CD4-positive, alpha-beta T cell (primary cell): Measurements from ENCODE around the gene RSBN1. TPM values are rescaled to one million over a fixed set of nuclear protein-coding genes. Genes with fewer than 3 reads are reported as not detected.
A peak's percentile ranks its signal among the peaks of the same experiment; 100 is the strongest.

ENCODE experiments used
- ATAC-seq: fragments of 200-7000 bp; cut with Tn5 transposase; one replicate; pipeline ENCODE4 v1.10.0; 2022; ENCODE audit warnings: mild to moderate bottlenecking; ENCODE audit not compliant: poor library complexity
- CTCF ChIA-PET: fragments of 350-600 bp; sonication (Branson Sonifier 250); formaldehyde crosslinking; loops from one replicate; lab custom pipeline; 2021; ENCODE audit warnings: antibody characterized with exemption, inconsistent platforms; lab: Charles Lee
- POLR2A ChIA-PET: fragments of 350-600 bp; sonication (Branson Sonifier 250); formaldehyde crosslinking; loops from one replicate; lab custom pipeline; 2021; ENCODE audit warnings: antibody characterized with exemption, inconsistent platforms; lab: Charles Lee
- DNase-seq, 14 experiments: peaks; one replicate each; pipeline ENCODE4 v3.0.0-alpha.2; 2013 to 2020; ENCODE audit warnings: mixed read lengths in 2 of 14
- H3K27ac ChIP-seq, 2 donors: one replicate each; pipeline versions ENCODE4 v1.5.1 to v1.7.0; 2013; ENCODE audit warnings: low read length in 2 of 2, low read depth in 1 of 2, mild to moderate bottlenecking in 1 of 2
- H3K27me3 ChIP-seq, 2 experiments: 1 replicate in 1 of 2; 2 replicates in 1 of 2; pipeline versions ENCODE4 v1.6.1 to v1.7.0; 2013; ENCODE audit warnings: low read length in 2 of 2, control low read depth in 1 of 2, mild to moderate bottlenecking in 1 of 2, moderate library complexity in 1 of 2; ENCODE audit not compliant: insufficient read depth in 2 of 2, control insufficient read depth in 1 of 2
- H3K36me3 ChIP-seq: one replicate; pipeline ENCODE4 v1.6.1; 2013; ENCODE audit warnings: low read length, control low read depth; ENCODE audit not compliant: insufficient read depth
- H3K4me1 ChIP-seq: one replicate; pipeline ENCODE4 v1.6.1; 2013; ENCODE audit warnings: low read length, control low read depth; ENCODE audit not compliant: insufficient read depth
- H3K4me3 ChIP-seq: one replicate; pipeline ENCODE4 v1.5.1; 2013; ENCODE audit warnings: mild to moderate bottlenecking, low read length, moderate library complexity
- H3K9me3 ChIP-seq, 2 experiments: 1 replicate in 1 of 2; 2 replicates in 1 of 2; pipeline versions ENCODE4 v1.6.1 to v1.7.0; 2013; ENCODE audit warnings: low read length in 2 of 2, mild to moderate bottlenecking in 2 of 2, control low read depth in 1 of 2, moderate library complexity in 1 of 2; ENCODE audit not compliant: control insufficient read depth in 1 of 2, insufficient read depth in 1 of 2
- H3K27ac Mint-ChIP-seq: one replicate; pipeline ENCODE4 v1.8.0; 2020; ENCODE audit warnings: mixed read lengths
- H3K27me3 Mint-ChIP-seq: one replicate; pipeline ENCODE4 v1.8.0; 2021; ENCODE audit warnings: mixed read lengths
- H3K36me3 Mint-ChIP-seq: one replicate; pipeline ENCODE4 v1.8.0; 2021; ENCODE audit warnings: low read depth, mixed read lengths
- H3K4me1 Mint-ChIP-seq: one replicate; pipeline ENCODE4 v1.8.0; 2021; ENCODE audit warnings: low read depth, mixed read lengths
- H3K4me3 Mint-ChIP-seq: one replicate; pipeline ENCODE4 v1.8.0; 2020; ENCODE audit warnings: mild to moderate bottlenecking, mixed read lengths
- H3K9me3 Mint-ChIP-seq: one replicate; pipeline ENCODE4 v1.8.0; 2020; ENCODE audit warnings: mixed read lengths
- intact Hi-C, 2 experiments: fragments of 100-400 bp; cut with DNase I in 1 of 2; cut with micrococcal nuclease in 1 of 2; formaldehyde crosslinking; loops; one replicate each; pipeline versions ENCODE4 v1.15.1 to v1.9.0; 2023 to 2025; cut with DNase I, micrococcal nuclease
- total RNA-seq, 174 experiments: library from RNA in 2 of 174; stranded (reverse) in 2 of 174; gene quantifications; one replicate each; pipeline ENCODE4 v1.2.3 and lab custom pipeline; 2021 to 2026
- TF ChIP-seq, protein P1 (sequence below): fragments of 200-600 bp; IDR thresholded peaks from one replicate; pipeline ENCODE4 v1.8.0; 2022; ENCODE audit warnings: antibody characterized with exemption, mild to moderate bottlenecking

The RSBN1 gene
- total RNA-seq, 2 experiments from 2014 or later: 44.2 to 44.6 TPM

DNA sequence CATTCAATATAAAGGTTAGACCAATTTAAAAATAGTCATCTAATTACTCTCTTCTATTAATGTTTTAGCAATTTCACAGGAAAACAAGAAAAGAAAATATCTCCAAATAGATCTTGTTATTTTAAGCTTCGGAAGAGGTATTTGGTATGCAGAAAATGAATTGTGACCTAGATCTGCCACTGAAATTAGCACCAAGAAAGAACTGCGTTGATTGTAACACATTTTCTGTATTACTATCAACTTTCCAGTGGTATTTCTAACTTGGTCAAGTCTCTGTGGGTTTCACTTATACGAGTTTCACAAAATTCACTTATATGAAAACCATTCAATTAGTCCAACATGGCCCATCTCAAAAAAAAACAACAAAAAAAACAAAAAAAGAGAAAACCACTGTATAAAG, 11.8 kb downstream of the RSBN1 start:
- Mint-ChIP-seq H3K27ac (peak overlapping the region; percentile 28), H3K9me3 (no peaks in the 10 kb centered on the region), H3K4me1 (peaks cover 87% of the 10 kb centered on the region), H3K4me3 (no peak overlapping the region), H3K27me3 (no peaks in the 10 kb centered on the region), H3K36me3 (peaks cover 59% of the 10 kb centered on the region)
- H3K27ac ChIP-seq: no peak overlapping the region
- H3K4me3 ChIP-seq: no peak overlapping the region
- no peaks in the 10 kb centered on the region for H3K9me3 ChIP-seq
- TF ChIP-seq, protein P1, sequence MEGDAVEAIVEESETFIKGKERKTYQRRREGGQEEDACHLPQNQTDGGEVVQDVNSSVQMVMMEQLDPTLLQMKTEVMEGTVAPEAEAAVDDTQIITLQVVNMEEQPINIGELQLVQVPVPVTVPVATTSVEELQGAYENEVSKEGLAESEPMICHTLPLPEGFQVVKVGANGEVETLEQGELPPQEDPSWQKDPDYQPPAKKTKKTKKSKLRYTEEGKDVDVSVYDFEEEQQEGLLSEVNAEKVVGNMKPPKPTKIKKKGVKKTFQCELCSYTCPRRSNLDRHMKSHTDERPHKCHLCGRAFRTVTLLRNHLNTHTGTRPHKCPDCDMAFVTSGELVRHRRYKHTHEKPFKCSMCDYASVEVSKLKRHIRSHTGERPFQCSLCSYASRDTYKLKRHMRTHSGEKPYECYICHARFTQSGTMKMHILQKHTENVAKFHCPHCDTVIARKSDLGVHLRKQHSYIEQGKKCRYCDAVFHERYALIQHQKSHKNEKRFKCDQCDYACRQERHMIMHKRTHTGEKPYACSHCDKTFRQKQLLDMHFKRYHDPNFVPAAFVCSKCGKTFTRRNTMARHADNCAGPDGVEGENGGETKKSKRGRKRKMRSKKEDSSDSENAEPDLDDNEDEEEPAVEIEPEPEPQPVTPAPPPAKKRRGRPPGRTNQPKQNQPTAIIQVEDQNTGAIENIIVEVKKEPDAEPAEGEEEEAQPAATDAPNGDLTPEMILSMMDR: no peak
- peaks cover 21% of the 10 kb centered on the region for H3K36me3 ChIP-seq
- intact Hi-C loops: no loop called here
- peaks cover 19% of the 10 kb centered on the region for H3K4me1 ChIP-seq
- ChIA-PET CTCF (no interaction called here), POLR2A (interaction anchor here (0.9 to 1.4 kb wide), 2 partner anchors 11 to 17 kb away, joined by 3 to 7 read pairs; no protein-coding TSS in a partner anchor)
- no peak for DNase-seq
- no peaks in the 10 kb centered on the region for H3K27me3 ChIP-seq
- ATAC-seq: no peak

GRCh38 chr1:113797472-113797871, 14.8 kb downstream of the RSBN1 start:
- CTCF ChIA-PET: no interaction called here
- Mint-ChIP-seq H3K27me3 (no peaks in the 10 kb centered on the region), H3K36me3 (peaks cover 63% of the 10 kb centered on the region), H3K4me1 (peaks cover 86% of the 10 kb centered on the region), H3K4me3 (no peak overlapping the region), H3K27ac (no peak overlapping the region), H3K9me3 (no peaks in the 10 kb centered on the region)
- no peak for ATAC-seq
- no peaks in the 10 kb centered on the region for H3K27me3 ChIP-seq
- H3K36me3 ChIP-seq: peaks cover 28% of the 10 kb centered on the region
- H3K4me1 ChIP-seq: peaks cover 16% of the 10 kb centered on the region
- no peak overlapping the region for H3K4me3 ChIP-seq
- no peaks in the 10 kb centered on the region for H3K9me3 ChIP-seq
- DNase-seq: no peak
- intact Hi-C loops: no loop called here
- POLR2A ChIA-PET: interaction anchor here (2.4 kb wide), 1 partner anchor 15 kb away, joined by 6 read pairs; the partner anchor contains the start of gene RSBN1
- no peak overlapping the region for H3K27ac ChIP-seq
- TF ChIP-seq, protein P1: no peak

DNA sequence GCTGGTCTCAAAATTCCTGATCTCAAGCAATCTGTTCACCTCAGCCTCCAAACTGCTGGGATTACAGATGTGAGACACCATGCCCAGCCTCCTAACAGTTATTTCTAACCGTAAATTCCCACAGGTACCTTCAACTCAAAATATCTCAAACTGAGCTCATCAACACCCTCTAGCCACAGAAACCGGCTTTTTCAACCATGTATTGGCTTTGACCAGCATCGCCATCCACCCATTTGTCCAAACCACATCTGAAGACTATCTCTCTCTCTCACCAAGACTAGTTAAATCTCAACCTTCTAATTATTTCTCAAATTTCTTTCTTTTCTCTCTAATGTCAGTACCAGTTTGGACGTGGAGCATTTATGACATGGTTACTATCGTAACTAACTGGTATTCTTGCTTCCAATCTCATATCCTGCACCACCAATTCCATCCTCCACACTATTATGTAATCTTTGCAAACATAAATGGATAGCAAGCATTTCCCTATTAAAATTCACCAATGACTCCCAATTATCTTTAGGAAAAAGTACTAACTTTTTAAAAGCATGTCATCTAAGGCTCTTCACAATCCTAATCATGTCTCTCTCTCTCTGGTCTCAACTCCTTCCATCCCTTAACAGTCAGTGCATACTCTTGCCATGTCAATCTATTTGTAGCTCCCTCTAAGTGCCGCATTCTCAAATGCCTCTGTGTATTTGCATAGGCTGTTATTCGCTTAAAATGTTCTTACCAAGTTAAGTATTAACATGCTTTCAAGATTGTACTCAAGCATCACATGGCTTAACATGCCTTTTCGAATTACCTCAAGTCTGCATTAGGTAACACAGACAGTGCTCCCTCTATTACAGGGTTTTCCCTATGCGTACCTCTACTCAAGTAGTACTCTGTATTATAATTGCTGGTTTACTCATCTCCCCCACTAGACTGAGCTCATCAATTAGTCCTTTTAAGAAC, 18.1 kb downstream of the RSBN1 start:
- Histone ChIP-seq H3K27me3 (no peaks in the 10 kb centered on the region), H3K4me1 (peaks cover 19% of the 10 kb centered on the region), H3K27ac (no peak overlapping the region), H3K9me3 (no peaks in the 10 kb centered on the region), H3K4me3 (no peak overlapping the region), H3K36me3 (peaks cover 30% of the 10 kb centered on the region)
- Mint-ChIP-seq H3K4me1 (peaks cover 92% of the 10 kb centered on the region), H3K27ac (peak overlapping the region; percentile 64), H3K4me3 (no peak overlapping the region), H3K27me3 (no peaks in the 10 kb centered on the region), H3K9me3 (no peaks in the 10 kb centered on the region), H3K36me3 (peaks cover 85% of the 10 kb centered on the region)
- POLR2A ChIA-PET: interaction anchor here (0.6 to 1.5 kb wide), 2 partner anchors 11 to 40 kb away, joined by 3 to 4 read pairs; no protein-coding TSS in a partner anchor
- DNase-seq (no peak), ATAC-seq (no peak)
- TF ChIP-seq, protein P1: no peak
- CTCF ChIA-PET: interaction anchor here (0.7 to 1.0 kb wide), 3 partner anchors 8 to 38 kb away, joined by 3 to 4 read pairs (median 3); no protein-coding TSS in a partner anchor
- intact Hi-C loops: no loop called here
